C4-2B (cell line): ENCODE data around the gene CNTN6.

Source experiments
- H3K27ac ChIP-seq: fragments of 450-650 bp; 2 replicates; pipeline ENCODE4 v1.5.1; 2017
- ZFX ChIP-seq: fragments of 450-650 bp; IDR thresholded peaks from 2 replicates; pipeline ENCODE4 v1.6.1; 2017
- TF ChIP-seq, protein P1 (sequence below): fragments of 450-650 bp; conservative IDR thresholded peaks from 2 replicates; pipeline ENCODE4 v1.5.1; 2017; ENCODE audit warnings: mild to moderate bottlenecking

Gene CNTN6

GRCh38 chr3:1147819-1148218, 55.0 kb downstream of the CNTN6 start:
- no peak overlapping the region for H3K27ac ChIP-seq
- TF ChIP-seq, protein P1, sequence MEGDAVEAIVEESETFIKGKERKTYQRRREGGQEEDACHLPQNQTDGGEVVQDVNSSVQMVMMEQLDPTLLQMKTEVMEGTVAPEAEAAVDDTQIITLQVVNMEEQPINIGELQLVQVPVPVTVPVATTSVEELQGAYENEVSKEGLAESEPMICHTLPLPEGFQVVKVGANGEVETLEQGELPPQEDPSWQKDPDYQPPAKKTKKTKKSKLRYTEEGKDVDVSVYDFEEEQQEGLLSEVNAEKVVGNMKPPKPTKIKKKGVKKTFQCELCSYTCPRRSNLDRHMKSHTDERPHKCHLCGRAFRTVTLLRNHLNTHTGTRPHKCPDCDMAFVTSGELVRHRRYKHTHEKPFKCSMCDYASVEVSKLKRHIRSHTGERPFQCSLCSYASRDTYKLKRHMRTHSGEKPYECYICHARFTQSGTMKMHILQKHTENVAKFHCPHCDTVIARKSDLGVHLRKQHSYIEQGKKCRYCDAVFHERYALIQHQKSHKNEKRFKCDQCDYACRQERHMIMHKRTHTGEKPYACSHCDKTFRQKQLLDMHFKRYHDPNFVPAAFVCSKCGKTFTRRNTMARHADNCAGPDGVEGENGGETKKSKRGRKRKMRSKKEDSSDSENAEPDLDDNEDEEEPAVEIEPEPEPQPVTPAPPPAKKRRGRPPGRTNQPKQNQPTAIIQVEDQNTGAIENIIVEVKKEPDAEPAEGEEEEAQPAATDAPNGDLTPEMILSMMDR = no peak
- TF ChIP-seq ZFX = no peak

DNA sequence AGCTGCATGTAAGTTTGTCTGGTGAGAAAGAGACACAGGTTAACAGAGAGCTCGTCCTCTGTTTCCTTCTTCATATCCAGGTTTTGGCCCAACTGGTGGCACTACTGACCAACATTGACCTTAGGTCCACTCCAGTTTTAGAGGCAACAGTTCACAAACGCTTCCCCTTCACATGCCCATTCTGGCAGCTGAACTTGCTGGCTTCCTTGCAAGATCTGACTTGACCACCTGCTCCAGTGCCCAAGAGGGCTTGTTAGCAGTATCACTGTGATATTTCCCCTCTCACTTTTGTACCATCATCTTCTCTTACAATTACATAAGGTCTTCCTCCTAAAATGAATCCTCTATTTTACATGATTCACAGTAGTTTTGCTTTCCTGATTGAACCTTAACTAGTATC, 71.3 kb downstream of the CNTN6 start:
- TF ChIP-seq, protein P1 = no peak
- no peak for TF ChIP-seq ZFX
- H3K27ac ChIP-seq = no peak overlapping the region

DNA sequence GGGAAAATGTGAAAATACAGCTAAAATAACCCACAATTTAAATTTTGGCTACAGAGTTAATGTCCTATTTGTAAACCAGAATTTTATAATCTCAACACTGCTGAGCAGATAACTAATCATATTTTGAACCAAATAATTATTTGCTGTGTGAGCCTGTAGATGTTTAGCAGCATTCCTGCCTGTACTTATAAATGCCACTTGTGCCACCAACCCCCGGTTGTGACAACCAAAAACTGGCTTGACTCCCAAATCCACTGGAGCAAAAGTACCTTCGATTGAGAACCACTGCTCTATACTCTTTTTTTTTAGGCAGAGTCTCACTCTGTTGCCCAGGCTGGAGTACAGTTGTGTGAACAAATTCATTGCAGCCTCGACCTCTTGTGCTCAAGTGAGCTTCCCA, 78.5 kb downstream of the CNTN6 start:
- no peak overlapping the region for H3K27ac ChIP-seq
- TF ChIP-seq, protein P1 = no peak
- no peak for TF ChIP-seq ZFX

- H3K27ac ChIP-seq = no peak overlapping the region
- TF ChIP-seq ZFX = no peak
- TF ChIP-seq, protein P1 = no peak
Observed at GRCh38 chr3:1172644-1173043, 79.8 kb downstream of the CNTN6 start.

- no peak overlapping the region for H3K27ac ChIP-seq
- TF ChIP-seq ZFX = no peak
- TF ChIP-seq, protein P1 = no peak
Observed at GRCh38 chr3:1179146-1179545, 86.3 kb downstream of the CNTN6 start.

GRCh38 chr3:1183320-1184048, 90.7 kb downstream of the CNTN6 start:
- no peak for TF ChIP-seq ZFX
- TF ChIP-seq, protein P1 = no peak
- no peak overlapping the region for H3K27ac ChIP-seq

GRCh38 chr3:1190569-1190968, 97.7 kb downstream of the CNTN6 start:
- no peak for TF ChIP-seq ZFX
- TF ChIP-seq, protein P1 = no peak
- H3K27ac ChIP-seq = no peak overlapping the region
